HEK293 (cell line): ENCODE results near the gene STK40.

Experiments
- CTCF ChIA-PET: fragments of 350-600 bp; formaldehyde crosslinking; extraction: SDS; loops from one replicate; lab custom pipeline; 2021; ENCODE audit warnings: antibody characterized with exemption; lab: Yijun Ruan, JAX
- POLR2A ChIA-PET: fragments of 300-600 bp; formaldehyde crosslinking; extraction: SDS; loops from one replicate; lab custom pipeline; 2020; ENCODE audit warnings: antibody characterized with exemption, inconsistent platforms; lab: Yijun Ruan, JAX
- H3K27ac ChIP-seq: fragments of 200-500 bp; sonication (Bioruptor generic); 2 replicates; pipeline ENCODE4 v1.5.1; 2014; ENCODE audit warnings: low read depth, low read length, control low read depth, inconsistent platforms; ENCODE audit errors: extremely low read depth
- H3K36me3 ChIP-seq, 2 experiments: fragments of 200-500 bp in 1 of 2; sonication (Bioruptor generic) in 1 of 2; 1 replicate in 1 of 2; 2 replicates in 1 of 2; pipeline ENCODE4 v1.5.1; 2014 to 2017; ENCODE audit warnings: inconsistent platforms in 2 of 2, low read length in 2 of 2; ENCODE audit not compliant: control insufficient read depth in 2 of 2, insufficient read depth in 1 of 2
- H3K4me1 ChIP-seq: fragments of 200-500 bp; sonication (Bioruptor generic); 2 replicates; pipeline ENCODE4 v1.5.1; 2014; ENCODE audit warnings: mild to moderate bottlenecking, low read length, inconsistent platforms; ENCODE audit not compliant: control insufficient read depth, insufficient read depth
- H3K4me3 ChIP-seq: 2 replicates; pipeline ENCODE4 v1.5.1; 2011; ENCODE audit warnings: low read depth, mild to moderate bottlenecking, control low read depth, low read length, moderate library complexity
- H3K9me3 ChIP-seq: fragments of 200-500 bp; sonication (Bioruptor generic); 2 replicates; pipeline ENCODE4 v1.5.1; 2014; ENCODE audit warnings: low read depth, low read length, inconsistent platforms; ENCODE audit not compliant: control insufficient read depth, insufficient read depth
- BCL11A ChIP-seq: fragments of 450-650 bp; formaldehyde crosslinking; IDR thresholded peaks from 2 replicates; pipeline ENCODE4 v1.5.1; 2016; ENCODE audit warnings: low read depth, missing biosample characterization, missing genetic modification characterization
- GLIS2 ChIP-seq: fragments of 450-650 bp; formaldehyde crosslinking; IDR thresholded peaks from 2 replicates; pipeline ENCODE4 v1.5.1; 2016; ENCODE audit warnings: missing biosample characterization, missing genetic modification characterization
- KLF1 ChIP-seq: fragments of 450-650 bp; formaldehyde crosslinking; IDR thresholded peaks from 2 replicates; pipeline ENCODE4 v1.5.1; 2016; ENCODE audit warnings: missing biosample characterization, missing genetic modification characterization
- KLF10 ChIP-seq: fragments of 450-650 bp; IDR thresholded peaks from 2 replicates; pipeline ENCODE4 v1.5.1; 2018; ENCODE audit warnings: missing biosample characterization, mild to moderate bottlenecking, missing genetic modification characterization
- KLF16 ChIP-seq: fragments of 450-650 bp; formaldehyde crosslinking; IDR thresholded peaks from 2 replicates; pipeline ENCODE4 v1.5.1; 2017; ENCODE audit warnings: missing biosample characterization, missing genetic modification characterization
- KLF8 ChIP-seq: fragments of 450-650 bp; formaldehyde crosslinking; IDR thresholded peaks from 2 replicates; pipeline ENCODE4 v1.5.1; 2016; ENCODE audit warnings: missing biosample characterization, missing genetic modification characterization
- OSR2 ChIP-seq: fragments of 450-650 bp; formaldehyde crosslinking; IDR thresholded peaks from 2 replicates; pipeline ENCODE4 v1.5.1; 2016; ENCODE audit warnings: missing biosample characterization, missing genetic modification characterization
- SCRT1 ChIP-seq: fragments of 450-650 bp; formaldehyde crosslinking; IDR thresholded peaks from 2 replicates; pipeline ENCODE4 v1.5.1; 2016; ENCODE audit warnings: missing biosample characterization, missing genetic modification characterization, borderline replicate concordance
- SP2 ChIP-seq: fragments of 450-650 bp; formaldehyde crosslinking; IDR thresholded peaks from 2 replicates; pipeline ENCODE4 v1.5.1; 2016; ENCODE audit warnings: missing biosample characterization, missing genetic modification characterization
- YY2 ChIP-seq: fragments of 450-650 bp; formaldehyde crosslinking; IDR thresholded peaks from 2 replicates; pipeline ENCODE4 v1.5.1; 2016; ENCODE audit warnings: missing biosample characterization, missing genetic modification characterization
- ZEB2 ChIP-seq: fragments of 450-650 bp; formaldehyde crosslinking; IDR thresholded peaks from 2 replicates; pipeline ENCODE4 v1.5.1; 2016; ENCODE audit warnings: missing biosample characterization, missing genetic modification characterization
- ZNF140 ChIP-seq: fragments of 450-650 bp; formaldehyde crosslinking; IDR thresholded peaks from 2 replicates; pipeline ENCODE4 v1.5.1; 2016; ENCODE audit warnings: missing biosample characterization, missing genetic modification characterization
- ZNF174 ChIP-seq: fragments of 450-650 bp; formaldehyde crosslinking; IDR thresholded peaks from 2 replicates; pipeline ENCODE4 v1.5.0; 2017; ENCODE audit warnings: missing biosample characterization, mild to moderate bottlenecking, missing genetic modification characterization
- ZNF354C ChIP-seq: fragments of 450-650 bp; formaldehyde crosslinking; IDR thresholded peaks from 2 replicates; pipeline ENCODE4 v1.5.1; 2016; ENCODE audit warnings: missing biosample characterization, missing genetic modification characterization, low read depth, borderline replicate concordance
- ZNF394 ChIP-seq: fragments of 450-650 bp; formaldehyde crosslinking; IDR thresholded peaks from 2 replicates; pipeline ENCODE4 v1.5.1; 2016; ENCODE audit warnings: missing biosample characterization, missing genetic modification characterization, mild to moderate bottlenecking, moderate library complexity, borderline replicate concordance
- ZNF423 ChIP-seq: fragments of 450-650 bp; formaldehyde crosslinking; IDR thresholded peaks from 2 replicates; pipeline ENCODE4 v1.5.1; 2016; ENCODE audit warnings: missing biosample characterization, missing genetic modification characterization
- ZNF48 ChIP-seq: fragments of 450-650 bp; formaldehyde crosslinking; IDR thresholded peaks from 2 replicates; pipeline ENCODE4 v1.5.1; 2016; ENCODE audit warnings: missing biosample characterization, missing genetic modification characterization
- ZNF530 ChIP-seq: fragments of 450-650 bp; formaldehyde crosslinking; IDR thresholded peaks from 2 replicates; pipeline ENCODE4 v1.5.1; 2016; ENCODE audit warnings: low read depth, missing biosample characterization, missing genetic modification characterization
- ZNF629 ChIP-seq: fragments of 450-650 bp; formaldehyde crosslinking; IDR thresholded peaks from 2 replicates; pipeline ENCODE4 v1.5.1; 2017; ENCODE audit warnings: missing biosample characterization, missing genetic modification characterization
- ZNF701 ChIP-seq: fragments of 450-650 bp; formaldehyde crosslinking; IDR thresholded peaks from 2 replicates; pipeline ENCODE4 v1.5.1; 2016; ENCODE audit warnings: missing biosample characterization, missing genetic modification characterization
- ZNF785 ChIP-seq: fragments of 450-650 bp; formaldehyde crosslinking; IDR thresholded peaks from 2 replicates; pipeline ENCODE4 v1.5.1; 2016; ENCODE audit warnings: missing biosample characterization, missing genetic modification characterization
- ZNF843 ChIP-seq: fragments of 450-650 bp; formaldehyde crosslinking; IDR thresholded peaks from 2 replicates; pipeline ENCODE4 v1.5.1; 2016; ENCODE audit warnings: missing biosample characterization, missing genetic modification characterization
- ZSCAN30 ChIP-seq: fragments of 450-650 bp; IDR thresholded peaks from 2 replicates; pipeline ENCODE4 v1.5.1; 2018; ENCODE audit warnings: missing biosample characterization, mild to moderate bottlenecking, missing genetic modification characterization, moderate library complexity
- TF ChIP-seq, protein P1 (sequence below): fragments of 450-650 bp; formaldehyde crosslinking; IDR thresholded peaks from 2 replicates; pipeline ENCODE4 v1.5.1; 2016; ENCODE audit warnings: missing biosample characterization, missing genetic modification characterization
- TF ChIP-seq, protein P2 (sequence below): fragments of 450-650 bp; formaldehyde crosslinking; IDR thresholded peaks from 2 replicates; pipeline ENCODE4 v1.5.1; 2016; ENCODE audit warnings: missing biosample characterization, missing genetic modification characterization
- TF ChIP-seq, protein P3 (sequence below): fragments of 450-650 bp; formaldehyde crosslinking; IDR thresholded peaks from 2 replicates; pipeline ENCODE4 v1.5.0; 2017; ENCODE audit warnings: missing biosample characterization, missing genetic modification characterization, borderline replicate concordance
- TF ChIP-seq, protein P4 (sequence below): fragments of 450-650 bp; formaldehyde crosslinking; IDR thresholded peaks from 2 replicates; pipeline ENCODE4 v1.5.1; 2016; ENCODE audit warnings: missing biosample characterization, missing genetic modification characterization

The STK40 gene

DNA sequence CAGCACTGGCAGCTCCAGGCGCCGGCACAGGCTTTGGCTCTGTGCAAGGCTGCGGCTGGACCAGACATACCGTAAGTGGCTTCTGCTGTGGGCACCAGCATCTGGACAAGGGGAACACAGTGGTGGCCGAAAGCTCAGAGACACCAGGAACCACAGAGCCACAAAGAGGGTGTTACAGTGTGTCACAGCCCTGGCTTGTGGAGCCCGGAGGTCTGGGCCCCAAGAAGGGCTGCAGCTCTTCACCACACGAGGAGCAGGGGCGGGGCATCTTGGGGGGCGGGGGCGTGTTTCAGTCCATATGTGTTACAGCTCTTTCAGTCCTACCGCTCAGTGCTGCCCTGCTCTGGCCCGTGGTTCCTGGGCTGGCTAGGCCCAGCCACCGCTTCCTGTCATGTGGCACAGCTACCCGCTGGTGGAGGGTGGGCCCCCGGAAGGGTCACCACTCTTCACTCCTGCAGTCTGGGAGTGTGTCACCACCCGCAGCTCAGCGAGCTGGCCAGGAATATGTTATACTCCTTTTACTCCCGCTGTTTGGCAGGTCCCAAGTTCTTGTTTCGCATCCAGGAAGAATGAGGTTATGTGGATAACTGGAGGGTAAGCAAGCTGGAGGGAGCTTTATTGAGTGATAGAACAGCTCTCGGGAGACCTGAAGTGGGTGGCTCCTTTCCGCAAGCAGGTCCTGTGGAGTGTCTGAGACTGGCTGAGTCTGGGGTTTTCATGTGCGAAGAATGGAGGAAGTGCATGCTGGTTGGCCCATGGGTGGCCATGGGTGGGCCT lies 15.3 kb upstream of the STK40 start (continued):
- TF ChIP-seq SCRT1 (tag by site-specific recombination): no peak
- TF ChIP-seq ZNF140 (tag by site-specific recombination): no peak
- TF ChIP-seq SP2 (tag by site-specific recombination): peak; percentile 87
- TF ChIP-seq ZNF701: no peak
- peak; percentile 79; the same call in 1 of the 2 replicates for TF ChIP-seq KLF16
- peak; percentile 70; the same call in 1 of the 2 replicates for TF ChIP-seq KLF10 (tag by site-specific recombination)
- no peak for TF ChIP-seq OSR2 (tag by site-specific recombination)
- TF ChIP-seq, protein P1, sequence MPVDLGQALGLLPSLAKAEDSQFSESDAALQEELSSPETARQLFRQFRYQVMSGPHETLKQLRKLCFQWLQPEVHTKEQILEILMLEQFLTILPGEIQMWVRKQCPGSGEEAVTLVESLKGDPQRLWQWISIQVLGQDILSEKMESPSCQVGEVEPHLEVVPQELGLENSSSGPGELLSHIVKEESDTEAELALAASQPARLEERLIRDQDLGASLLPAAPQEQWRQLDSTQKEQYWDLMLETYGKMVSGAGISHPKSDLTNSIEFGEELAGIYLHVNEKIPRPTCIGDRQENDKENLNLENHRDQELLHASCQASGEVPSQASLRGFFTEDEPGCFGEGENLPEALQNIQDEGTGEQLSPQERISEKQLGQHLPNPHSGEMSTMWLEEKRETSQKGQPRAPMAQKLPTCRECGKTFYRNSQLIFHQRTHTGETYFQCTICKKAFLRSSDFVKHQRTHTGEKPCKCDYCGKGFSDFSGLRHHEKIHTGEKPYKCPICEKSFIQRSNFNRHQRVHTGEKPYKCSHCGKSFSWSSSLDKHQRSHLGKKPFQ (tag by site-specific recombination): no peak
- TF ChIP-seq ZNF843: no peak
- peak; percentile 62; the same call in 1 of the 2 replicates for TF ChIP-seq ZEB2 (tag by site-specific recombination)
- TF ChIP-seq, protein P2, sequence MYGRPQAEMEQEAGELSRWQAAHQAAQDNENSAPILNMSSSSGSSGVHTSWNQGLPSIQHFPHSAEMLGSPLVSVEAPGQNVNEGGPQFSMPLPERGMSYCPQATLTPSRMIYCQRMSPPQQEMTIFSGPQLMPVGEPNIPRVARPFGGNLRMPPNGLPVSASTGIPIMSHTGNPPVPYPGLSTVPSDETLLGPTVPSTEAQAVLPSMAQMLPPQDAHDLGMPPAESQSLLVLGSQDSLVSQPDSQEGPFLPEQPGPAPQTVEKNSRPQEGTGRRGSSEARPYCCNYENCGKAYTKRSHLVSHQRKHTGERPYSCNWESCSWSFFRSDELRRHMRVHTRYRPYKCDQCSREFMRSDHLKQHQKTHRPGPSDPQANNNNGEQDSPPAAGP (tag by site-specific recombination): peak; percentile 80
- TF ChIP-seq ZNF629: peak; percentile 45; the same call in 1 of the 2 replicates
- TF ChIP-seq ZNF174 (tag by site-specific recombination): no peak
- no peak for TF ChIP-seq ZNF423
- peak; percentile 73 for TF ChIP-seq GLIS2
- TF ChIP-seq, protein P3, sequence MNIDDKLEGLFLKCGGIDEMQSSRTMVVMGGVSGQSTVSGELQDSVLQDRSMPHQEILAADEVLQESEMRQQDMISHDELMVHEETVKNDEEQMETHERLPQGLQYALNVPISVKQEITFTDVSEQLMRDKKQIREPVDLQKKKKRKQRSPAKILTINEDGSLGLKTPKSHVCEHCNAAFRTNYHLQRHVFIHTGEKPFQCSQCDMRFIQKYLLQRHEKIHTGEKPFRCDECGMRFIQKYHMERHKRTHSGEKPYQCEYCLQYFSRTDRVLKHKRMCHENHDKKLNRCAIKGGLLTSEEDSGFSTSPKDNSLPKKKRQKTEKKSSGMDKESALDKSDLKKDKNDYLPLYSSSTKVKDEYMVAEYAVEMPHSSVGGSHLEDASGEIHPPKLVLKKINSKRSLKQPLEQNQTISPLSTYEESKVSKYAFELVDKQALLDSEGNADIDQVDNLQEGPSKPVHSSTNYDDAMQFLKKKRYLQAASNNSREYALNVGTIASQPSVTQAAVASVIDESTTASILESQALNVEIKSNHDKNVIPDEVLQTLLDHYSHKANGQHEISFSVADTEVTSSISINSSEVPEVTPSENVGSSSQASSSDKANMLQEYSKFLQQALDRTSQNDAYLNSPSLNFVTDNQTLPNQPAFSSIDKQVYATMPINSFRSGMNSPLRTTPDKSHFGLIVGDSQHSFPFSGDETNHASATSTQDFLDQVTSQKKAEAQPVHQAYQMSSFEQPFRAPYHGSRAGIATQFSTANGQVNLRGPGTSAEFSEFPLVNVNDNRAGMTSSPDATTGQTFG (tag by site-specific recombination): no peak
- no peak for TF ChIP-seq YY2 (tag by site-specific recombination)
- TF ChIP-seq ZNF394: peak; percentile 42; the same call in 1 of the 2 replicates
- TF ChIP-seq ZNF48: no peak
- peak; percentile 92 for TF ChIP-seq ZSCAN30 (tag by site-specific recombination)
- TF ChIP-seq, protein P4, sequence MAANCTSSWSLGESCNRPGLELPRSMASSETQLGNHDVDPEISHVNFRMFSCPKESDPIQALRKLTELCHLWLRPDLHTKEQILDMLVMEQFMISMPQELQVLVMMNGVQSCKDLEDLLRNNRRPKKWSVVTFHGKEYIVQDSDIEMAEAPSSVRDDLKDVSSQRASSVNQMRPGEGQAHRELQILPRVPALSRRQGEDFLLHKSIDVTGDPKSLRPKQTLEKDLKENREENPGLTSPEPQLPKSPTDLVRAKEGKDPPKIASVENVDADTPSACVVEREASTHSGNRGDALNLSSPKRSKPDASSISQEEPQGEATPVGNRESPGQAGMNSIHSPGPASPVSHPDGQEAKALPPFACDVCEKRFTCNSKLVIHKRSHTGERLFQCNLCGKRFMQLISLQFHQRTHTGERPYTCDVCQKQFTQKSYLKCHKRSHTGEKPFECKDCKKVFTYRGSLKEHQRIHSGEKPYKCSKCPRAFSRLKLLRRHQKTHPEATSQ: no peak

DNA sequence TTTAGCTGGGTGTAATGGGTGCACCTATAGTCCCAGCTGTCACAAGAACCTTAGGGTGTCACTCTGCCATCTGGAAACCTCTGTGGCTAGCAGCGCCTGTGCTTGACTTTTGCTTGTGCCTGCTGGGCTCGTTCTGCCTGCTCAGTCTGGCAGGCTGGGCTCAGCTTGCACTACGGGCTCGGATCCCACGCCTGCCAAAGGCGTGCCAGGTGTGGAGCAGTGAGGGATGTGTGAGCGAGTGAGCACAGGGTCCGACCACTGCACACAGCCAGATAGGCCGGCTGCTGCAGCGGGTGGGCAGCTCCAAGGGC lies 14.7 kb upstream of the STK40 start:
- Histone ChIP-seq H3K4me1 (no peaks in the 10 kb centered on the region), H3K4me3 (no peak overlapping the region), H3K27ac (no peak overlapping the region), H3K36me3 (no peaks in the 10 kb centered on the region), H3K9me3 (no peaks in the 10 kb centered on the region)
- POLR2A ChIA-PET: interaction anchor here (7.2 kb wide), 1 partner anchor 15 kb away, joined by 103 read pairs; the partner anchor contains the start of gene STK40
- CTCF ChIA-PET: interaction anchor here (1.8 kb wide), 1 partner anchor 19 kb away, joined by 6 read pairs; no protein-coding TSS in a partner anchor
- no peak for TF ChIP-seq ZNF354C (tag by site-specific recombination)
- no peak for TF ChIP-seq ZNF48
- no peak for TF ChIP-seq BCL11A (tag by site-specific recombination)
- no peak for TF ChIP-seq KLF8
- no peak for TF ChIP-seq KLF1
- no peak for TF ChIP-seq ZNF785
- TF ChIP-seq ZNF530: no peak
